MM.1S (cell line): ENCODE measurements around the gene ADARB1.

Source experiments
- DNase-seq: peaks from one replicate; pipeline ENCODE4 v3.0.0-alpha.2; 2015
- H2AFZ ChIP-seq: fragments of 300-600 bp; sonication (generic); 2 replicates; pipeline ENCODE4 v1.6.0; 2016; ENCODE audit warnings: antibody characterized with exemption, low read length
- H3F3A ChIP-seq: fragments of 300-600 bp; sonication (generic); 2 replicates; pipeline ENCODE4 v1.6.1; 2016; ENCODE audit warnings: mild to moderate bottlenecking, antibody characterized with exemption, low read length, moderate library complexity, mixed read lengths; ENCODE audit not compliant: insufficient read depth
- H3K27ac ChIP-seq: fragments of 300-600 bp; sonication (generic); 2 replicates; pipeline ENCODE4 v1.5.1; 2016; ENCODE audit warnings: mild to moderate bottlenecking, low read length
- H3K27me3 ChIP-seq: fragments of 300-600 bp; sonication (generic); replicated peaks from 2 replicates; pipeline ENCODE4 v1.6.0; 2016; ENCODE audit warnings: low read length; ENCODE audit not compliant: insufficient read depth
- H3K36me3 ChIP-seq: fragments of 300-600 bp; sonication (generic); replicated peaks from 2 replicates; pipeline ENCODE4 v1.6.1; 2016; ENCODE audit warnings: mild to moderate bottlenecking, low read length, mixed read lengths; ENCODE audit not compliant: insufficient read depth
- H3K4me1 ChIP-seq: fragments of 300-600 bp; sonication (generic); 2 replicates; pipeline ENCODE4 v1.6.1; 2016; ENCODE audit warnings: low read length, mixed read lengths
- H3K4me2 ChIP-seq: fragments of 300-600 bp; sonication (generic); 2 replicates; pipeline ENCODE4 v1.6.0; 2016; ENCODE audit warnings: low read depth, low read length
- H3K4me3 ChIP-seq: fragments of 300-600 bp; sonication (generic); 2 replicates; pipeline ENCODE4 v1.5.1; 2016; ENCODE audit warnings: low read length, mixed read lengths
- H3K79me2 ChIP-seq: fragments of 300-600 bp; sonication (generic); 2 replicates; pipeline ENCODE4 v1.6.1; 2016; ENCODE audit warnings: mixed run types, low read length, mixed read lengths
- H3K9ac ChIP-seq: fragments of 300-600 bp; sonication (generic); 2 replicates; pipeline ENCODE4 v1.6.1; 2016; ENCODE audit warnings: low read length, mixed read lengths
- H3K9me2 ChIP-seq: fragments of 300-600 bp; sonication (generic); replicated peaks from 2 replicates; pipeline ENCODE4 v1.6.1; 2016; ENCODE audit warnings: mild to moderate bottlenecking, low read length, mixed read lengths; ENCODE audit not compliant: insufficient read depth
- H3K9me3 ChIP-seq: fragments of 300-600 bp; sonication (generic); replicated peaks from 2 replicates; pipeline ENCODE4 v1.6.1; 2016; ENCODE audit warnings: mild to moderate bottlenecking, low read length, mixed read lengths; ENCODE audit not compliant: insufficient read depth
- H4K20me1 ChIP-seq: fragments of 300-600 bp; sonication (generic); 2 replicates; pipeline ENCODE4 v1.6.1; 2016; ENCODE audit warnings: mild to moderate bottlenecking, low read length, moderate library complexity, mixed read lengths; ENCODE audit not compliant: insufficient read depth
- EZH2 ChIP-seq: fragments of 300-600 bp; sonication (generic); optimal IDR thresholded peaks from 2 replicates; pipeline ENCODE3; 2017; ENCODE audit warnings: low read depth, mild to moderate bottlenecking, antibody characterized with exemption, low read length, mixed read lengths
- EZH2phosphoT487 ChIP-seq: fragments of 300-600 bp; sonication (generic); IDR thresholded peaks from 2 replicates; pipeline ENCODE4 v1.6.1; 2018; ENCODE audit warnings: antibody characterized with exemption, low read length
- TF ChIP-seq, protein P1 (sequence below): fragments of 300-600 bp; sonication (generic); IDR thresholded peaks from 2 replicates; pipeline ENCODE4 v1.5.1; 2016; ENCODE audit warnings: antibody characterized with exemption, low read length, mixed read lengths

ADARB1 gene

DNA sequence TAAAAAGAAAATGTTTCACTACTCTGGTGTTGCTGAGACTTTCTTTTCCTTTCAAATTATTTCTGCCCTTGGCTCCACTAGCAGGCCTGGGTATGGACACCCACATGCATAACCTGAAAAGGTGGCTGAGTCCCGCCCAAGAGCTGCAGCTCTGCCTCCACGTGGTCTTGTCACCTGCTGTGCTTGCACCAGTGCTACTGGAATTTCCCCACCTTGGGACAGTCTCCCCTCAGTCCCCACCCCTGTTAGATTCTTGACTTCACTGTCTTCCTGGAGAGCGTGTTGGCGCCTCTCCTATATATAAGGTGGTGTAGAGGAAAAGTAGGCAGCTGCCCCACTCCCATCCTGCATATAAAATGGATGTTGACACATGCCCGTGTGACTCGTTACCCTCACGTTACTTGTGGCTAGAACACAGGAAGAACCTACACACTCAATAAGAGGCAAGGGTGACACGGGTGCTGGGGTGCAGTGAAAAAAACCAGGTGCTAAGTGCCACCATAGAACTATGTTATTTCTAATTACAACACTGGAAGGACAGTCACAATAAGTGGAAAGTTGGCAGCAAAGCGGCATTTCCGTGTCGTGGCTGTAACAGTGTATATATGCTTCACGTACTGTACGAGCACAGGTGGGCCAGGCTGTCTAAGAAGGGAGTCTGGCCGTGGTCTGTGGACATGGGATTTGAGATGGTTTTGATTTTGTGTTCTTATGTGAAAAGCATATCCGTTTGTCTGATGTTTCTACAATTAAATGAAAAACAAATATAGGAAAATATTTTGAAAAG, 152.4 kb downstream of the ADARB1 start:
- no peaks in the 10 kb centered on the region for H3K79me2 ChIP-seq
- H3K9me2 ChIP-seq, result no peaks in the 10 kb centered on the region
- H3K9me3 ChIP-seq, result no peaks in the 10 kb centered on the region
- no peak overlapping the region for H2AFZ ChIP-seq
- H3K36me3 ChIP-seq, result no peaks in the 10 kb centered on the region
- H3K4me2 ChIP-seq, result no peak overlapping the region
- no peaks in the 10 kb centered on the region for H4K20me1 ChIP-seq
- H3K4me3 ChIP-seq, result no peak overlapping the region
- no peak overlapping the region for H3K27ac ChIP-seq
- peaks cover 91% of the 10 kb centered on the region for H3K27me3 ChIP-seq
- H3F3A ChIP-seq, result no peaks in the 10 kb centered on the region
- no peaks in the 10 kb centered on the region for H3K4me1 ChIP-seq
- no peak for DNase-seq
- TF ChIP-seq, protein P1, sequence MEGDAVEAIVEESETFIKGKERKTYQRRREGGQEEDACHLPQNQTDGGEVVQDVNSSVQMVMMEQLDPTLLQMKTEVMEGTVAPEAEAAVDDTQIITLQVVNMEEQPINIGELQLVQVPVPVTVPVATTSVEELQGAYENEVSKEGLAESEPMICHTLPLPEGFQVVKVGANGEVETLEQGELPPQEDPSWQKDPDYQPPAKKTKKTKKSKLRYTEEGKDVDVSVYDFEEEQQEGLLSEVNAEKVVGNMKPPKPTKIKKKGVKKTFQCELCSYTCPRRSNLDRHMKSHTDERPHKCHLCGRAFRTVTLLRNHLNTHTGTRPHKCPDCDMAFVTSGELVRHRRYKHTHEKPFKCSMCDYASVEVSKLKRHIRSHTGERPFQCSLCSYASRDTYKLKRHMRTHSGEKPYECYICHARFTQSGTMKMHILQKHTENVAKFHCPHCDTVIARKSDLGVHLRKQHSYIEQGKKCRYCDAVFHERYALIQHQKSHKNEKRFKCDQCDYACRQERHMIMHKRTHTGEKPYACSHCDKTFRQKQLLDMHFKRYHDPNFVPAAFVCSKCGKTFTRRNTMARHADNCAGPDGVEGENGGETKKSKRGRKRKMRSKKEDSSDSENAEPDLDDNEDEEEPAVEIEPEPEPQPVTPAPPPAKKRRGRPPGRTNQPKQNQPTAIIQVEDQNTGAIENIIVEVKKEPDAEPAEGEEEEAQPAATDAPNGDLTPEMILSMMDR, result no peak
- TF ChIP-seq EZH2, result no peak
- no peak for TF ChIP-seq EZH2phosphoT487
- no peak overlapping the region for H3K9ac ChIP-seq

DNA sequence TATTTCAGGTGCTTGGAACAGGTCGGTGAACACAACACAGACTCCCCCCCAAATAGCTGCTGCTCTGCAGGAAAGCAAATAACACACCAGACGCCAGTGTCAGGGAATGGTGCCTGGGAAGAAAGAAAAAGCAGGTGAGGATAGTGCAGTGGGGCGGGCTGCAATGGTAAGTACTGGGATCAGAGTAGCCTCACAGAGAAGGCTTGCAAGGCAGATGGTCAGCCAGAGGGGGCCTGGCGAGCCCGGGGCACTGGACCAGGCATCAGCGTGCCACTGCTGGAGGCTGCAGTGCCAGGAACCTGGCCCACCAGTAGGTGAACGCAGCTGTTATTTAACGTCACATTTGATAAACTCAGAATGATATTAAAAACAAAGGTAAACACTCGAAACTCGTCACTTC, 153.4 kb downstream of the ADARB1 start:
- no peak for DNase-seq
- Histone ChIP-seq H3K27ac (no peak overlapping the region), H3K4me1 (no peaks in the 10 kb centered on the region), H3F3A (no peaks in the 10 kb centered on the region), H3K79me2 (no peaks in the 10 kb centered on the region), H3K36me3 (no peaks in the 10 kb centered on the region), H2AFZ (no peak overlapping the region), H3K4me3 (no peak overlapping the region), H3K4me2 (no peak overlapping the region), H3K9me2 (no peaks in the 10 kb centered on the region), H4K20me1 (no peaks in the 10 kb centered on the region), H3K27me3 (peaks cover 91% of the 10 kb centered on the region), H3K9ac (no peak overlapping the region), H3K9me3 (no peaks in the 10 kb centered on the region)
- TF ChIP-seq EZH2phosphoT487 (no peak), EZH2 (no peak)
- TF ChIP-seq, protein P1, result no peak

DNA sequence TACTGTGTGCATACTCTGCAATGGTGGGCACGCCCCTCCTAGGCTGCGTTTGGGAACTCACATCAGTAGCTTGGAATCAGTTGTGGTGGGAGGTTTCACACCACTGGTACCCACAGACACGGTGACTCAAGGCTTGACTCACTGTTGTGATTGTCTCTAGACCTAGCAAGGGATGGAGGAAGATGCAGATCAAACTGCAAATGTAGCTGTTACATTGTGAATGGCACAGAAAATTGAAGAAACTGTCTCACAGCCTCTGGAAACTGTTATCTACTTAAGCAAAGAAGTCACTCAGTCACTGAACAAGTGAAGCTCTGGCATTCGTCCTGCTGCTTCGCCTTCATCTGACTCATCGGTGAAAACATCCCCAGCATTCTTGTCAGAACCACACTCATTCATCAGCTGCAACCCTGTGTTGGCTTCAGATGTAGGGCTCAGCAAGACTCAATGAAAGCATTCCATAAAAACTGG, 153.8 kb downstream of the ADARB1 start:
- no peaks in the 10 kb centered on the region for H3F3A ChIP-seq
- no peaks in the 10 kb centered on the region for H3K36me3 ChIP-seq
- H2AFZ ChIP-seq, result no peak overlapping the region
- no peaks in the 10 kb centered on the region for H3K9me3 ChIP-seq
- no peak overlapping the region for H3K4me2 ChIP-seq
- H3K4me3 ChIP-seq, result no peak overlapping the region
- H3K4me1 ChIP-seq, result no peaks in the 10 kb centered on the region
- no peaks in the 10 kb centered on the region for H3K79me2 ChIP-seq
- H3K27ac ChIP-seq, result no peak overlapping the region
- no peaks in the 10 kb centered on the region for H4K20me1 ChIP-seq
- no peak overlapping the region for H3K9ac ChIP-seq
- peaks cover 91% of the 10 kb centered on the region for H3K27me3 ChIP-seq
- DNase-seq, result no peak
- TF ChIP-seq, protein P1, result no peak
- no peak for TF ChIP-seq EZH2
- no peak for TF ChIP-seq EZH2phosphoT487
- no peaks in the 10 kb centered on the region for H3K9me2 ChIP-seq
